AG09319 (cell line): ENCODE data around the gene COL4A2.
A peak's percentile ranks its signal among the peaks of the same experiment; 100 is the strongest.

ENCODE experiments used
- DNase-seq: peaks from one replicate; pipeline ENCODE4 v3.0.0-alpha.2; 2010; ENCODE audit warnings: low read depth; ENCODE audit errors: extremely low read depth
- CTCF ChIP-seq: IDR thresholded peaks from 2 replicates; pipeline ENCODE4 v1.5.1; 2011; ENCODE audit warnings: low read depth, mild to moderate bottlenecking, inconsistent platforms, low read length, moderate library complexity

Gene COL4A2

DNA sequence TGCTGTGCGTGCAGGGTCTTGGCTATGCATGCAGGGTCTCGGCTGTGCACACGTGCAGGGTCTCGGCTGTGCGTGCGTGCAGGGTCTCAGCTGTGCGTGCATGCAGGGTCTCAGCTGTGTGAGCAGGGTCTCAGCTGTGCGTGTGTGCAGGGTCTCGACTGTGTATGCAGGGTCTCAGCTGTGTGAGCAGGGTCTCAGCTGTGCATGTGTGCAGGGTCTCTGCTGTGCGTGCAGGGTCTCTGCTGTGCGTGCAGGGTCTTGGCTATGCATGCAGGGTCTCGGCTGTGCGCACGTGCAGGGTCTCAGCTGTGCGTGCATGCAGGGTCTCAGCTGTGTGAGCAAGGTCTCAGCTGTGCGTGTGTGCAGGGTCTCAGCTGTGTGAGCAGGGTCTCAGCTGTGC, 212.0 kb downstream of the COL4A2 start:
- no peak for DNase-seq
- no peak for TF ChIP-seq CTCF

- no peak for DNase-seq
- TF ChIP-seq CTCF: no peak
Observed at GRCh38 chr13:110519506-110519905, 212.4 kb downstream of the COL4A2 start.

DNA sequence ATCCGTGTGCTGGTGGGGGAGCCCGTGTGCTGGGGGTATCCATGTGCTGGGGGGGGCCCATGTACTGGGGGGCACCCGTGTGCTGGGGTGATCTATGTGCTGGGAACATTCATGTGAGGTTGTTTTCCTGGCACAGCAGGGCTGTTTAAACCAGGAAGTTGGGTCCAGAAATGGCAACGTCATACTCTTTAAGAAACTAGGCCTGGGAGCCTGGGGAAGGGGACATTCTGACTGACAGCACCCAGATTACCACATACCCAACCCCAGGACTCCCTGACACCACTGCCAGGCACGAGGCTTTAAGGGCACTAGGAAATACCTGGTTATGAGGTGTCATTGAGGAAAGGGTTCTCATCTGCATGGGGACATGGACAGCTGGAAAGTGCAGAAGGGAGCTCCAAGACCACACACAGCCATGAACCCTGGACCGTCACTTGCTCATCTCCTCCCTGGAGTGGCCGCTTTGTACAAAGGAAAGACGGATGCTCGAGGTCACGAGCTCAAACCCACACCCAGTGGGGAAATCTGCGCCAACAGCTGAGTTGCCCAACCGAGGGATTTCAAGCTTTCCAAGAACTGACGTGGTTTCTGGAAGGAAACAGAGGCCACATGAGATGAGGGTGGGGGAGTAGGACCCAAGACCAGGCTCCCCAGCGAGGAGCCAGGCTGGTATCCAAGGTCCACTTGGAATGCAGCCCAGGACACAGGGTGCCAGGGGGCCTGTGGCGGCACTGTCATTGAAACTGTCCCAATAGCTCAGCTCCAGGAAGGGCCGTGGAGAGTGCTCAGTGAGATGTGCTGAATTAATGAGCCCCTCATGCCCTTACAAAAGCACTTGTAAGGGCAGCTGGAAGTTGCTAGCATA, 213.6 kb downstream of the COL4A2 start:
- TF ChIP-seq CTCF: no peak
- peak; percentile 43 for DNase-seq

DNA sequence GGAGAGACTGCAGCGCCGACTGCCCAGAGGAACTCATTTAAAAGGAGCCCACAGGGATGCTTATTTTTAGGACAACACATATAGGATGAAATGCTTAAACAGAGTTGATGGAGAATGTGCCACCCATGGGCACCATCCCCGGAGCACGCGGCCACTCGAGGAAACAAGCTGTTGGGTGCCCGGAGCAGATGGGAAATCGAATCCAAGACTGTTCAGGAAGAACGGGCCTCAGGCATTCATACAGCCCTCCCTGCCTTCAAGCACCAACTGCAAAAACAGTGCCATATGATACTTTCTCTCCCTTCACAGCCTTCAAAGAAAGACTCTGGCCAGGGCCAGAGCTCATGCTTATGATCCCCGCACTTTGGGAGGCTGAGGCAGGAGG, 214.2 kb downstream of the COL4A2 start:
- no peak for DNase-seq
- TF ChIP-seq CTCF: no peak

- no peak for TF ChIP-seq CTCF
Observed at GRCh38 chr13:110521946-110522345, 214.9 kb downstream of the COL4A2 start.

GRCh38 chr13:110522721-110523120, 215.6 kb downstream of the COL4A2 start:
- TF ChIP-seq CTCF: no peak
- no peak for DNase-seq

More at GRCh38 chr13:110521946-110522345, 214.9 kb downstream of the COL4A2 start:
- no peak for DNase-seq

GRCh38 chr13:110523180-110523579, 216.1 kb downstream of the COL4A2 start:
- DNase-seq: no peak
- no peak for TF ChIP-seq CTCF
